Pancreas (tissue), 10 donors: ENCODE results near the gene CELF4. TPM values are rescaled to one million over a fixed set of nuclear protein-coding genes. Genes with fewer than 3 reads are reported as not detected.

Source experiments
- ATAC-seq, 4 donors: fragments of 200-7000 bp; cut with Tn5 transposase; one replicate each; pipeline versions ENCODE4 v1.8.0 to v1.9.1; 2020; ENCODE audit warnings: mild to moderate bottlenecking in 4 of 4, moderate library complexity in 4 of 4
- DNase-seq, 6 donors: peaks; one replicate each; pipeline ENCODE4 v3.0.0-alpha.2; 2020
- FAIRE-seq: peaks from 2 replicates; lab custom pipeline; 2012; peaks lifted over from hg19 to GRCh38; lab: Jason Lieb, UNC
- H3K27ac ChIP-seq, 4 donors: fragments of 200-600 bp; sonication (generic); 1 replicate in 3 of 4; 2 replicates in 1 of 4; pipeline versions ENCODE4 v1.5.0 to v1.8.0; 2020
- H3K27me3 ChIP-seq, 4 donors: fragments of 200-600 bp; one replicate each; pipeline ENCODE4 v1.8.0; 2021
- H3K36me3 ChIP-seq, 3 donors: fragments of 200-600 bp; sonication (generic) in 1 of 3; one replicate each; pipeline versions ENCODE4 v1.5.0 to v1.8.0; 2020 to 2021
- H3K4me1 ChIP-seq, 3 donors: fragments of 200-600 bp; one replicate each; pipeline ENCODE4 v1.8.0; 2021
- H3K4me3 ChIP-seq, 4 donors: fragments of 200-600 bp; sonication (generic) in 2 of 4; one replicate each; pipeline versions ENCODE4 v1.5.0 to v1.8.0; 2020 to 2021
- H3K9me3 ChIP-seq, 4 donors: fragments of 200-600 bp; one replicate each; pipeline ENCODE4 v1.8.0; 2021
- CTCF ChIP-seq, 4 donors: fragments of 200-600 bp; sonication (generic) in 3 of 4; IDR thresholded peaks; one replicate each; pipeline versions ENCODE4 v1.5.0 to v1.8.0; 2021; ENCODE audit warnings: antibody characterized with exemption in 4 of 4
- WGBS, 2 donors: extraction: QIAGEN DNeasy Blood & Tissue Kit; methylation state at CpG; one replicate each; pipeline ENCODE4 v1.1.7; 2013; 5-methylcytosine and 5-hydroxymethylcytosine counted together
- intact Hi-C, 3 donors: fragments of 100-400 bp; cut with DNase I; formaldehyde crosslinking; loops; one replicate each; pipeline versions ENCODE4 v1.11.1 to v1.14.2; 2022
- polyA plus RNA-seq, 2 donors: library from polyadenylated mRNA; stranded (reverse); fragments of 200-250 nt; gene quantifications; one replicate each; pipeline ENCODE4 v1.2.3, GENCODE V29; 2013
- total RNA-seq, 6 donors: library from RNA; stranded (reverse); fragmentation: NEBNext Ultra II Directional in 4 of 6; extraction: Animal tissue kit (Norgen Biotek cat#: 25700) in 4 of 6; gene quantifications; one replicate each; pipeline versions ENCODE4 v1.2.1 to v1.2.4, GENCODE V29; 2021 to 2023
- donor health status: healthy with polysubstance abuse.
- donor health status: DM: no; HTN: no; CAD: no; lungs with moderate emphysema.
- donor health status: DM: no; HTN: no; CAD: no.
- donor health status: control.
- donor health status: control.
- donor health status: Bipolar disorder and iron deficiency.
- donor health status: DM: yes; HTN: yes; CAD: no.
- donor health status: DM: no; HTN: no; CAD: no.
- donor health status: DM: no; HTN: no; CAD: no.
- donor health status: DM: yes; HTN: yes; CAD: no.

CELF4 gene
- total and polyA plus RNA-seq, 8 donors: 1.0 to 10.0 (median 2.8) TPM

- 23 to 29% methylated on average over 2 of the region's 2 CpGs for WGBS, 2 donors
- intact Hi-C loops: no loop called here
- H3K4me1 ChIP-seq: no peaks in the 10 kb centered on the region
- no peak overlapping the region for H3K27ac ChIP-seq
- DNase-seq (no peak), ATAC-seq (no peak), FAIRE-seq (no peak)
- no peaks in the 10 kb centered on the region for H3K36me3 ChIP-seq
- no peak overlapping the region for H3K4me3 ChIP-seq
- TF ChIP-seq CTCF (IDR thresholded peaks at IDR 0.05): no peak
- H3K27me3 ChIP-seq: no peaks in the 10 kb centered on the region
- no peaks in the 10 kb centered on the region for H3K9me3 ChIP-seq
Measured at GRCh38 chr18:37507239-37507638, 58.4 kb downstream of the CELF4 start.

- no peaks in the 10 kb centered on the region for H3K9me3 ChIP-seq
- WGBS, 2 donors: 59 to 71% methylated on average over 9 of the region's 9 CpGs
- intact Hi-C loops: no loop called here
Measured at GRCh38 chr18:37506001-37506400, 59.6 kb downstream of the CELF4 start.

GRCh38 chr18:37505321-37505720, 60.3 kb downstream of the CELF4 start:
- 70 to 82% methylated on average over 4 of the region's 4 CpGs for WGBS, 2 donors
- H3K4me1 ChIP-seq: no peaks in the 10 kb centered on the region
- H3K27ac ChIP-seq: no peak overlapping the region
- H3K9me3 ChIP-seq: no peaks in the 10 kb centered on the region
- no peak for TF ChIP-seq CTCF (IDR thresholded peaks at IDR 0.05)
- DNase-seq (no peak), FAIRE-seq (no peak), ATAC-seq (no peak)
- no peaks in the 10 kb centered on the region for H3K27me3 ChIP-seq
- intact Hi-C loops: no loop called here
- H3K4me3 ChIP-seq: no peak overlapping the region
- H3K36me3 ChIP-seq: no peaks in the 10 kb centered on the region

More at GRCh38 chr18:37506001-37506400, 59.6 kb downstream of the CELF4 start:
- no peaks in the 10 kb centered on the region for H3K36me3 ChIP-seq
- H3K27me3 ChIP-seq: no peaks in the 10 kb centered on the region
- H3K27ac ChIP-seq: no peak overlapping the region
- DNase-seq (no peak), FAIRE-seq (no peak), ATAC-seq (no peak)
- H3K4me3 ChIP-seq: no peak overlapping the region
- H3K4me1 ChIP-seq: no peaks in the 10 kb centered on the region
- TF ChIP-seq CTCF (IDR thresholded peaks at IDR 0.05): no peak

GRCh38 chr18:37502601-37503000, 63.0 kb downstream of the CELF4 start:
- no peak for ATAC-seq
- TF ChIP-seq CTCF (IDR thresholded peaks at IDR 0.05): no peak
- no peak for FAIRE-seq
- H3K4me3 ChIP-seq: no peak overlapping the region
- no peak for DNase-seq
- H3K27ac ChIP-seq: no peak overlapping the region
- 51 to 69% methylated on average over 4 of the region's 4 CpGs for WGBS, 2 donors
- H3K4me1 ChIP-seq: no peaks in the 10 kb centered on the region
- no peaks in the 10 kb centered on the region for H3K27me3 ChIP-seq
- no peaks in the 10 kb centered on the region for H3K36me3 ChIP-seq
- no peaks in the 10 kb centered on the region for H3K9me3 ChIP-seq
- intact Hi-C loops: no loop called here

- no peaks in the 10 kb centered on the region for H3K4me1 ChIP-seq
- no peaks in the 10 kb centered on the region for H3K9me3 ChIP-seq
- WGBS, 2 donors: 69 to 73% methylated on average over 14 of the region's 14 CpGs
Measured at GRCh38 chr18:37502036-37502435, 63.6 kb downstream of the CELF4 start.

More at GRCh38 chr18:37502036-37502435, 63.6 kb downstream of the CELF4 start:
- intact Hi-C loops: no loop called here
- FAIRE-seq (no peak), ATAC-seq (no peak), DNase-seq (no peak)
- no peak for TF ChIP-seq CTCF (IDR thresholded peaks at IDR 0.05)
- H3K27ac ChIP-seq: no peak overlapping the region
- H3K4me3 ChIP-seq: no peak overlapping the region
- H3K27me3 ChIP-seq: no peaks in the 10 kb centered on the region
- no peaks in the 10 kb centered on the region for H3K36me3 ChIP-seq
